ENCODE measurements around the gene IFT80.
A peak's percentile ranks its signal among the peaks of the same experiment; 100 is the strongest.

Gene IFT80

GRCh38 chr3:160400030-160400701 is 1.1 kb upstream of the IFT80 start:
- Histone ChIP-seq H3K27ac (ENCODE audit: low read depth, low read length) (peak overlapping the region; percentile 100), H3K4me3 (ENCODE audit: low read depth, low read length) (peak overlapping the region; percentile 97), H3K4me1 (ENCODE audit: control insufficient read depth, insufficient read depth, low read length) (peaks cover 23% of the 10 kb centered on the region), H3K9ac (ENCODE audit: low read depth, low read length) (peak overlapping the region; percentile 97), H3K27me3 (ENCODE audit: control insufficient read depth, insufficient read depth, low read length) (no peaks in the 10 kb centered on the region), H3K36me3 (ENCODE audit: control insufficient read depth, insufficient read depth, low read length) (peaks cover 35% of the 10 kb centered on the region), H3K9me3 (ENCODE audit: control insufficient read depth, insufficient read depth, low read length) (no peaks in the 10 kb centered on the region)

- H3K4me3 ChIP-seq (ENCODE audit: low read depth, low read length), result peak overlapping the region; percentile 97
- no peaks in the 10 kb centered on the region for H3K9me3 ChIP-seq (ENCODE audit: control insufficient read depth, insufficient read depth, low read length)
- H3K27me3 ChIP-seq (ENCODE audit: control insufficient read depth, insufficient read depth, low read length), result no peaks in the 10 kb centered on the region
- H3K9ac ChIP-seq (ENCODE audit: low read depth, low read length), result peak overlapping the region; percentile 79
- H3K36me3 ChIP-seq (ENCODE audit: control insufficient read depth, insufficient read depth, low read length), result peaks cover 21% of the 10 kb centered on the region
- peak overlapping the region; percentile 100 for H3K27ac ChIP-seq (ENCODE audit: low read depth, low read length)
- peaks cover 23% of the 10 kb centered on the region for H3K4me1 ChIP-seq (ENCODE audit: control insufficient read depth, insufficient read depth, low read length)
Measured at GRCh38 chr3:160398820-160399124, 253 bp downstream of the IFT80 start.

GRCh38 chr3:160395297-160395696 is 3.7 kb downstream of the IFT80 start:
- Histone ChIP-seq H3K27me3 (ENCODE audit: control insufficient read depth, insufficient read depth, low read length) (no peaks in the 10 kb centered on the region), H3K36me3 (ENCODE audit: control insufficient read depth, insufficient read depth, low read length) (no peaks in the 10 kb centered on the region), H3K4me1 (ENCODE audit: control insufficient read depth, insufficient read depth, low read length) (peaks cover 4% of the 10 kb centered on the region; the same call in 1 of the 2 replicates), H3K27ac (ENCODE audit: low read depth, low read length) (peak overlapping the region; percentile 63), H3K9ac (ENCODE audit: low read depth, low read length) (no peak overlapping the region), H3K9me3 (ENCODE audit: control insufficient read depth, insufficient read depth, low read length) (no peaks in the 10 kb centered on the region), H3K4me3 (ENCODE audit: low read depth, low read length) (no peak overlapping the region)

DNA sequence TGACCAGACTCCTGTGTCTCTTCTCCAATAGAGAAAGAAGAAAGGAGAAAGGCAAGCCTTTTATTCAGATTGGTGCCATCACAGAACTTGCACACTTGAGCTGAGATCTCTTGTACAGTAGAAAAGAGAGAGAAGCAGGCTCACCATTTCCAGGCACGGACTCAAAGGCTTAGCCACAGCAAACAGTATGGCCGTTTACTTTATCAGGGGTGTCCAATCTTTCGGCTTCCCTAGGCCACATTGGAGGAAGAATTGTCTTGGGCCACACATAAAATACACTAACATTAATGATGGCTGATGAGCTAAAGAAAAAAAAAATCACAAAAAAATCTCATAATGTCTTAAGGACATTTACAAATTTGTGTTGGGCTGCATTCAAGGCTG is 5.0 kb downstream of the IFT80 start:
- H3K4me1 ChIP-seq (ENCODE audit: control insufficient read depth, insufficient read depth, low read length), result peaks cover 4% of the 10 kb centered on the region; the same call in 1 of the 2 replicates
- no peak overlapping the region for H3K9ac ChIP-seq (ENCODE audit: low read depth, low read length)
- no peak overlapping the region for H3K27ac ChIP-seq (ENCODE audit: low read depth, low read length)
- H3K36me3 ChIP-seq (ENCODE audit: control insufficient read depth, insufficient read depth, low read length), result no peaks in the 10 kb centered on the region
- no peaks in the 10 kb centered on the region for H3K9me3 ChIP-seq (ENCODE audit: control insufficient read depth, insufficient read depth, low read length)
- H3K27me3 ChIP-seq (ENCODE audit: control insufficient read depth, insufficient read depth, low read length), result no peaks in the 10 kb centered on the region
- H3K4me3 ChIP-seq (ENCODE audit: low read depth, low read length), result no peak overlapping the region

- H3K27ac ChIP-seq (ENCODE audit: low read depth, low read length), result no peak overlapping the region
- H3K4me3 ChIP-seq (ENCODE audit: low read depth, low read length), result no peak overlapping the region
- H3K4me1 ChIP-seq (ENCODE audit: control insufficient read depth, insufficient read depth, low read length), result peaks cover 4% of the 10 kb centered on the region; the same call in 1 of the 2 replicates
- H3K36me3 ChIP-seq (ENCODE audit: control insufficient read depth, insufficient read depth, low read length), result no peaks in the 10 kb centered on the region
- no peaks in the 10 kb centered on the region for H3K27me3 ChIP-seq (ENCODE audit: control insufficient read depth, insufficient read depth, low read length)
- no peak overlapping the region for H3K9ac ChIP-seq (ENCODE audit: low read depth, low read length)
- no peaks in the 10 kb centered on the region for H3K9me3 ChIP-seq (ENCODE audit: control insufficient read depth, insufficient read depth, low read length)
Measured at GRCh38 chr3:160393346-160394008, 5.5 kb downstream of the IFT80 start.

DNA sequence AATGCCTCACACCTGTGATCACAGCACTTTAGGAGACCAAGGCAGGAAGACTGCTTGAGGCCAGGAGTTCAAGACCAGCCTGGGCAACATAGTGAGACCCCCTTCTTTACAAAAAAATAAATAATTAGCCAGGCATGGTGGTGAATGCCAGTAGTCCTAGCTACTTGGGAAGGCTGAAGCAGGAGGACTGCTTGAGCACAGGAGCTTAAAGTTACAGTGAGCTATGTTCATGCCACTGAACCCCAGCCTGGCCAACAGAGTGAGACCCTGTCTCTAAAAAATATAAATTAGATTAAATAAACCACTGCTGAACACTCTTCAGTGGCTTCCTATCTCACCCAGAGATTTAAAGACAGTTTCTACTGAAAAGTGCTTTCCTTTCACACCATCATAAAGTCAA is 6.2 kb downstream of the IFT80 start:
- H3K4me1 ChIP-seq (ENCODE audit: control insufficient read depth, insufficient read depth, low read length), result no peaks in the 10 kb centered on the region
- no peak overlapping the region for H3K9ac ChIP-seq (ENCODE audit: low read depth, low read length)
- H3K27me3 ChIP-seq (ENCODE audit: control insufficient read depth, insufficient read depth, low read length), result no peaks in the 10 kb centered on the region
- no peak overlapping the region for H3K27ac ChIP-seq (ENCODE audit: low read depth, low read length)
- no peaks in the 10 kb centered on the region for H3K9me3 ChIP-seq (ENCODE audit: control insufficient read depth, insufficient read depth, low read length)
- no peak overlapping the region for H3K4me3 ChIP-seq (ENCODE audit: low read depth, low read length)
- H3K36me3 ChIP-seq (ENCODE audit: control insufficient read depth, insufficient read depth, low read length), result no peaks in the 10 kb centered on the region

DNA sequence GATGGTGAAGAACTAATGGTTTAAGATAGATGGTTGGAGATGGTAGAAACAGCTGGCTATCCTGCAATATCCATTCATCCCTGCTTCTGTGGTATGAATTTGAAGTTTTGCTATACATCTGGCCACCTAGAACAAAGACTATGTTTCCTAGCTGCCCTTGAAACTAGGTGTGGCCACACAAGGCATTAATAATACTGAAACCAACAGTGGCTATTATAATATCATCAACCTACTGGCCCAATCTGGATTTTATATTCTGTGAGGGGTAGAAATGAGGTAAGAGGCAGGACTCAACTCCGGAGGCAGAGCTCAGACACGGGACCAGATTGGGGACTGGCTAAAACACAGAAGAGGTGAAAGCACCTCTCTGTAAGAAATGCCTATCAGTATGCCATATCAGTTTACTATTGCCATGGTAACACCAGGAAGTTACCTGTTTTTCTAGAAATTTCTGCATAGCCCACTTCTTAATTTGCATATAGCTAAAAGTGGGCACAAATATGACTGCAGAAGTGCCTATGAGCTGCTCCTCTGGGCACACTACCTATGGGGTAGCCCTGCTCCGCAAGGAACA is 8.4 kb downstream of the IFT80 start:
- Histone ChIP-seq H3K36me3 (ENCODE audit: control insufficient read depth, insufficient read depth, low read length) (no peaks in the 10 kb centered on the region), H3K4me3 (ENCODE audit: low read depth, low read length) (no peak overlapping the region), H3K9me3 (ENCODE audit: control insufficient read depth, insufficient read depth, low read length) (no peaks in the 10 kb centered on the region), H3K9ac (ENCODE audit: low read depth, low read length) (no peak overlapping the region), H3K27ac (ENCODE audit: low read depth, low read length) (no peak overlapping the region), H3K4me1 (ENCODE audit: control insufficient read depth, insufficient read depth, low read length) (no peaks in the 10 kb centered on the region), H3K27me3 (ENCODE audit: control insufficient read depth, insufficient read depth, low read length) (no peaks in the 10 kb centered on the region)

GRCh38 chr3:160384639-160385318 is 14.2 kb downstream of the IFT80 start:
- no peak overlapping the region for H3K9ac ChIP-seq (ENCODE audit: low read depth, low read length)
- no peak overlapping the region for H3K4me3 ChIP-seq (ENCODE audit: low read depth, low read length)
- 0 out of 2 replicates have a peak, but pooled peaks cover 3% of the 10 kb centered on the region for H3K36me3 ChIP-seq (ENCODE audit: control insufficient read depth, insufficient read depth, low read length)
- no peak overlapping the region for H3K27ac ChIP-seq (ENCODE audit: low read depth, low read length)
- H3K4me1 ChIP-seq (ENCODE audit: control insufficient read depth, insufficient read depth, low read length), result peaks cover 22% of the 10 kb centered on the region
- H3K9me3 ChIP-seq (ENCODE audit: control insufficient read depth, insufficient read depth, low read length), result no peaks in the 10 kb centered on the region
- no peaks in the 10 kb centered on the region for H3K27me3 ChIP-seq (ENCODE audit: control insufficient read depth, insufficient read depth, low read length)

- Histone ChIP-seq H3K9me3 (ENCODE audit: control insufficient read depth, insufficient read depth, low read length) (no peaks in the 10 kb centered on the region), H3K4me1 (ENCODE audit: control insufficient read depth, insufficient read depth, low read length) (peaks cover 30% of the 10 kb centered on the region), H3K27me3 (ENCODE audit: control insufficient read depth, insufficient read depth, low read length) (no peaks in the 10 kb centered on the region), H3K27ac (ENCODE audit: low read depth, low read length) (no peak overlapping the region), H3K4me3 (ENCODE audit: low read depth, low read length) (no peak overlapping the region), H3K9ac (ENCODE audit: low read depth, low read length) (no peak overlapping the region), H3K36me3 (ENCODE audit: control insufficient read depth, insufficient read depth, low read length) (peaks cover 10% of the 10 kb centered on the region)
Measured at GRCh38 chr3:160381470-160381869, 17.6 kb downstream of the IFT80 start.

GRCh38 chr3:160379628-160380214 is 19.3 kb downstream of the IFT80 start:
- peak overlapping the region; percentile 5 for H3K27ac ChIP-seq (ENCODE audit: low read depth, low read length)
- no peaks in the 10 kb centered on the region for H3K9me3 ChIP-seq (ENCODE audit: control insufficient read depth, insufficient read depth, low read length)
- peaks cover 28% of the 10 kb centered on the region for H3K36me3 ChIP-seq (ENCODE audit: control insufficient read depth, insufficient read depth, low read length)
- no peak overlapping the region for H3K4me3 ChIP-seq (ENCODE audit: low read depth, low read length)
- no peak overlapping the region for H3K9ac ChIP-seq (ENCODE audit: low read depth, low read length)
- no peaks in the 10 kb centered on the region for H3K27me3 ChIP-seq (ENCODE audit: control insufficient read depth, insufficient read depth, low read length)
- H3K4me1 ChIP-seq (ENCODE audit: control insufficient read depth, insufficient read depth, low read length), result peaks cover 27% of the 10 kb centered on the region
